HCT116 (cell line): ENCODE results near the gene GABRB3. TPM values are rescaled to one million over a fixed set of nuclear protein-coding genes. Genes with fewer than 3 reads are reported as not detected.

ENCODE experiments used
- ATAC-seq: fragments of 200-7000 bp; cut with Tn5 transposase; 2 replicates; pipeline ENCODE4 v1.9.1; 2020; ENCODE audit warnings: mild to moderate bottlenecking, moderate library complexity
- BruUV-seq: library from RNA; stranded (reverse); fragments of 400-500 nt; replicated peaks from 2 replicates; lab custom pipeline; 2021; lab: Mats Ljungman, UMichigan
- CTCF ChIA-PET: fragments of 300-600 bp; sonication (Branson Sonifier 250); formaldehyde crosslinking; loops from one replicate; lab custom pipeline; 2021; ENCODE audit warnings: antibody characterized with exemption; lab: Charles Lee
- POLR2A ChIA-PET: fragments of 300-600, 350-600 bp; sonication (Branson Sonifier 250); formaldehyde crosslinking; loops from one replicate; lab custom pipeline; 2021; ENCODE audit warnings: antibody characterized with exemption; lab: Charles Lee
- RAD21 ChIA-PET, 2 experiments: fragments of 300-600 bp; sonication (Branson Sonifier 250); formaldehyde crosslinking; loops; one replicate each; lab custom pipeline; 2023; ENCODE audit warnings: low total read pairs in 2 of 2; ENCODE audit not compliant: uncharacterized antibody in 2 of 2, unreplicated experiment in 2 of 2, low non-redundant PET in 1 of 2; lab: Charles Lee
- DNase-seq: peaks from one replicate; pipeline ENCODE4 v3.0.0-alpha.2; 2010; ENCODE audit warnings: low read depth, low spot score
- H2AFZ ChIP-seq: fragments of 200-600 bp; shearing (Covaris generic), sonication (generic); 2 replicates; pipeline ENCODE4 v1.6.1; 2017; ENCODE audit warnings: low read depth, mixed run types, mixed read lengths, antibody characterized with exemption, low read length; ENCODE audit not compliant: poor library complexity, severe bottlenecking
- H3K27ac ChIP-seq: 2 replicates; pipeline ENCODE4 v1.5.1; 2012; ENCODE audit warnings: low read depth, low read length
- H3K27me3 ChIP-seq: fragments of 200-600 bp; sonication (generic); 2 replicates; pipeline ENCODE4 v1.6.1; 2016; ENCODE audit warnings: mixed run types, low read length, mixed read lengths; ENCODE audit not compliant: insufficient read depth
- H3K36me3 ChIP-seq, 2 experiments: fragments of 200-500 bp in 1 of 2; fragments of 200-600 bp in 1 of 2; sonication (Bioruptor generic) in 1 of 2; sonication (generic) in 1 of 2; 2 replicates each; pipeline versions ENCODE4 v1.5.1 to v1.6.1; 2014 to 2016; ENCODE audit warnings: low read length in 2 of 2, inconsistent platforms in 1 of 2, mixed read lengths in 1 of 2, mixed run types in 1 of 2; ENCODE audit not compliant: insufficient read depth in 2 of 2, control insufficient read depth in 1 of 2
- H3K4me1 ChIP-seq, 2 experiments: fragments of 200-600 bp in 1 of 2; sonication (generic) in 1 of 2; 2 replicates each; pipeline versions ENCODE4 v1.5.1 to v1.6.1; 2012 to 2017; ENCODE audit warnings: low read length in 2 of 2, inconsistent platforms in 1 of 2, mild to moderate bottlenecking in 1 of 2, mixed read lengths in 1 of 2, mixed run types in 1 of 2, moderate library complexity in 1 of 2; ENCODE audit not compliant: insufficient read depth in 2 of 2, control insufficient read depth in 1 of 2
- H3K4me2 ChIP-seq: fragments of 200-600 bp; sonication (generic); 2 replicates; pipeline ENCODE4 v1.6.1; 2017; ENCODE audit warnings: mixed run types, low read length, mixed read lengths
- H3K4me3 ChIP-seq, 2 experiments: fragments of 200-600 bp in 1 of 2; sonication (generic) in 1 of 2; replicated peaks in 1 of 2; 2 replicates each; pipeline ENCODE4 v1.5.1; 2011 to 2016; ENCODE audit warnings: low read length in 2 of 2, control low read depth in 1 of 2, low read depth in 1 of 2, mild to moderate bottlenecking in 1 of 2, mixed read lengths in 1 of 2, mixed run types in 1 of 2
- H3K79me2 ChIP-seq: fragments of 200-600 bp; sonication (generic); 2 replicates; pipeline ENCODE4 v1.6.1; 2017; ENCODE audit warnings: mild to moderate bottlenecking, mixed run types, low read length, moderate library complexity, mixed read lengths; ENCODE audit not compliant: insufficient read depth
- H3K9ac ChIP-seq: fragments of 200-600 bp; sonication (generic); 2 replicates; pipeline ENCODE4 v1.6.1; 2016; ENCODE audit warnings: low read length, mixed read lengths
- H3K9me2 ChIP-seq: fragments of 200-600 bp; sonication (generic), shearing (Covaris generic); 2 replicates; pipeline ENCODE4 v1.6.1; 2017; ENCODE audit warnings: mixed run types, mild to moderate bottlenecking, moderate library complexity; ENCODE audit not compliant: insufficient read depth
- H3K9me3 ChIP-seq, 2 experiments: fragments of 200-500 bp in 1 of 2; fragments of 200-600 bp in 1 of 2; sonication (Bioruptor generic) in 1 of 2; sonication (generic) in 1 of 2; 2 replicates each; pipeline ENCODE4 v1.6.1; 2014 to 2017; ENCODE audit warnings: low read length in 2 of 2, mixed read lengths in 2 of 2, inconsistent platforms in 1 of 2, low read depth in 1 of 2, mild to moderate bottlenecking in 1 of 2, mixed run types in 1 of 2, moderate library complexity in 1 of 2; ENCODE audit not compliant: control insufficient read depth in 1 of 2, insufficient read depth in 1 of 2
- H4K20me1 ChIP-seq: fragments of 200-600 bp; sonication (generic), shearing (Covaris generic); 2 replicates; pipeline ENCODE4 v1.6.1; 2017; ENCODE audit warnings: mixed run types, mild to moderate bottlenecking, moderate library complexity; ENCODE audit not compliant: insufficient read depth
- ATF3 ChIP-seq: IDR thresholded peaks from 2 replicates; pipeline ENCODE4 v1.6.1; 2012
- CBX3 ChIP-seq: IDR thresholded peaks from 2 replicates; pipeline ENCODE4 v1.6.1; 2012; ENCODE audit warnings: low read depth
- CEBPB ChIP-seq: IDR thresholded peaks from 2 replicates; pipeline ENCODE4 v1.6.1; 2012; ENCODE audit warnings: low read depth
- CTCF ChIP-seq, 3 experiments: fragments of 200-600 bp in 1 of 3; sonication (generic) in 1 of 3; IDR thresholded peaks in 2 of 3; conservative IDR thresholded peaks in 1 of 3; 2 replicates each; pipeline ENCODE4 v1.5.1; 2012 to 2017; ENCODE audit warnings: low read depth in 2 of 3, low read length in 2 of 3, antibody characterized with exemption in 1 of 3, borderline replicate concordance in 1 of 3, control low read depth in 1 of 3, mild to moderate bottlenecking in 1 of 3, mixed read lengths in 1 of 3, mixed run types in 1 of 3, moderate library complexity in 1 of 3; ENCODE audit not compliant: insufficient read depth in 1 of 3
- ELF1 ChIP-seq: IDR thresholded peaks from 2 replicates; pipeline ENCODE4 v1.6.1; 2012; ENCODE audit warnings: low read depth, borderline replicate concordance
- EZH2 ChIP-seq: fragments of 200-600 bp; sonication (generic); IDR thresholded peaks from 2 replicates; pipeline ENCODE4 v1.6.1; 2017; ENCODE audit warnings: antibody characterized with exemption, mixed run types
- JUND ChIP-seq: IDR thresholded peaks from 2 replicates; pipeline ENCODE4 v1.6.1; 2012
- MAX ChIP-seq: IDR thresholded peaks from 2 replicates; pipeline ENCODE4 v1.6.1; 2012
- POLR2A ChIP-seq: IDR thresholded peaks from 2 replicates; pipeline ENCODE4 v1.7.0; 2011; ENCODE audit warnings: borderline replicate concordance; ENCODE audit not compliant: insufficient read depth, insufficient read length; ENCODE audit errors: extremely low read depth
- POLR2AphosphoS5 ChIP-seq: IDR thresholded peaks from 2 replicates; pipeline ENCODE4 v1.6.1; 2011; ENCODE audit warnings: mild to moderate bottlenecking, low read depth, low read length, moderate library complexity
- RAD21 ChIP-seq: IDR thresholded peaks from 2 replicates; pipeline ENCODE4 v1.6.1; 2012; ENCODE audit warnings: low read depth, mild to moderate bottlenecking
- SIN3A ChIP-seq: IDR thresholded peaks from 2 replicates; pipeline ENCODE4 v1.6.1; 2012; ENCODE audit warnings: low read depth
- SP1 ChIP-seq: IDR thresholded peaks from 2 replicates; pipeline ENCODE4 v1.6.1; 2012; ENCODE audit warnings: low read depth
- TCF7L2 ChIP-seq: IDR thresholded peaks from 2 replicates; pipeline ENCODE4 v1.7.0; 2011; ENCODE audit warnings: borderline replicate concordance, inconsistent platforms; ENCODE audit not compliant: insufficient read depth, insufficient read length; ENCODE audit errors: extremely low read depth
- ZBTB33 ChIP-seq: IDR thresholded peaks from 2 replicates; pipeline ENCODE4 v1.6.1; 2011; ENCODE audit warnings: mild to moderate bottlenecking, low read length, moderate library complexity; ENCODE audit not compliant: insufficient replicate concordance; ENCODE audit errors: extremely low read depth
- ZFX ChIP-seq: fragments of 450-650 bp; IDR thresholded peaks from 2 replicates; pipeline ENCODE4 v1.6.1; 2017
- ZNF274 ChIP-seq: fragments of 200-500 bp; sonication (Bioruptor generic); IDR thresholded peaks from 2 replicates; pipeline ENCODE4 v1.6.1; 2014; ENCODE audit warnings: mild to moderate bottlenecking, low read depth, low read length, inconsistent platforms
- intact Hi-C: fragments of 100-400 bp; cut with micrococcal nuclease; formaldehyde crosslinking; loops from 2 replicates; pipeline ENCODE4 v1.10.0; 2022
- total RNA-seq: library from RNA; stranded (reverse); gene quantifications from one replicate; pipeline ENCODE4 v1.2.1, GENCODE V29; 2021; ENCODE audit not compliant: unreplicated experiment

The GABRB3 gene
- total RNA-seq, 1 experiment from 2014 or later, result 0.52 TPM

- BruUV-seq, result no TSS peak
- Histone ChIP-seq H3K4me3 (no peak overlapping the region), H3K9me3 (peaks cover 19 to 38% of the 10 kb centered on the region in 2 experiments; a peak in 2 of 4 replicates), H2AFZ (no peak overlapping the region), H3K79me2 (no peaks in the 10 kb centered on the region), H3K36me3 (no peaks in the 10 kb centered on the region), H3K9me2 (no peaks in the 10 kb centered on the region), H3K9ac (no peak overlapping the region), H3K4me1 (no peaks in the 10 kb centered on the region), H3K27me3 (no peaks in the 10 kb centered on the region), H3K4me2 (no peak overlapping the region), H4K20me1 (no peaks in the 10 kb centered on the region), H3K27ac (no peak overlapping the region)
- TF ChIP-seq EZH2 (no peak), TCF7L2 (no peak), CEBPB (no peak), SP1 (no peak), ZBTB33 (no peak), ZNF274 (no peak)
- intact Hi-C loops, result no loop called here
- DNase-seq, result no peak
- RAD21 ChIA-PET, result no interaction called here
- POLR2A ChIA-PET, result no interaction called here
- no peak for ATAC-seq
- CTCF ChIA-PET, result no interaction called here
Measured at GRCh38 chr15:26721232-26721967, 51.5 kb downstream of the GABRB3 start.

GRCh38 chr15:26720546-26720945 is 52.3 kb downstream of the GABRB3 start:
- Histone ChIP-seq H3K9me2 (no peaks in the 10 kb centered on the region), H4K20me1 (no peaks in the 10 kb centered on the region), H3K27ac (no peak overlapping the region), H3K27me3 (no peaks in the 10 kb centered on the region), H3K4me2 (no peak overlapping the region), H3K79me2 (no peaks in the 10 kb centered on the region), H3K4me3 (no peak overlapping the region), H3K9me3 (peaks cover 18 to 41% of the 10 kb centered on the region in 2 experiments; a peak in 2 of 4 replicates), H3K4me1 (no peaks in the 10 kb centered on the region), H3K36me3 (no peaks in the 10 kb centered on the region), H3K9ac (no peak overlapping the region), H2AFZ (no peak overlapping the region)
- RAD21 ChIA-PET, result no interaction called here
- intact Hi-C loops, result no loop called here
- BruUV-seq, result no TSS peak
- DNase-seq (no peak), ATAC-seq (no peak)
- POLR2A ChIA-PET, result no interaction called here
- CTCF ChIA-PET, result no interaction called here
- TF ChIP-seq RAD21 (no peak), ELF1 (no peak), MAX (no peak), JUND (no peak), POLR2A (no peak), TCF7L2 (no peak), ZFX (no peak), CBX3 (no peak), ATF3 (no peak), CTCF (IDR thresholded peaks at IDR 0.05 in 2 of 3, conservative IDR thresholded peaks at IDR 0.05 in 1 of 3; ENCODE audit: borderline replicate concordance in 1 of 3, insufficient read depth in 1 of 3, low read depth in 2 of 3, low read length in 2 of 3) (no peak), CEBPB (no peak), SIN3A (no peak), POLR2AphosphoS5 (no peak)
